GM18502 (cell line): Measurements from ENCODE around the gene TMEM267.
A peak's percentile ranks its signal among the peaks of the same experiment; 100 is the strongest.
"Not testable (repeated sequence)": the region's sequence is repeated elsewhere in the genome, so short reads cannot be mapped to it uniquely, and the experiment has no call there.

ENCODE experiments used
- ATAC-seq: cut with Tn5 transposase; IDR thresholded peaks from one replicate; pipeline ENCODE4 v1.9.1; 2021; ENCODE audit warnings: mild to moderate bottlenecking; ENCODE audit not compliant: unreplicated experiment, poor library complexity

TMEM267 gene

GRCh38 chr5:43483298-43484105 is at the start of gene TMEM267:
Gene TMEM267 (minus strand): TSS chr5:43483865. CDS start chr5:43453969, 29,896 bp downstream.
- peak; percentile 90 for ATAC-seq

- ATAC-seq = no peak
Measured at GRCh38 chr5:43530648-43531047, 47.0 kb upstream of the TMEM267 start.

GRCh38 chr5:43523662-43524072 is 40.0 kb upstream of the TMEM267 start:
- no peak for ATAC-seq

- ATAC-seq = no peak
Measured at GRCh38 chr5:43520615-43521014, 37.0 kb upstream of the TMEM267 start.

GRCh38 chr5:43515678-43516048 is 32.0 kb upstream of the TMEM267 start:
- no peak for ATAC-seq

- peak; percentile 98 for ATAC-seq
Measured at GRCh38 chr5:43514816-43515677, 31.4 kb upstream of the TMEM267 start, which contains the start of gene C5orf34. Gene C5orf34 (minus strand): TSS chr5:43515148. CDS start chr5:43509339, 5,809 bp downstream.

GRCh38 chr5:43514471-43514815 is 30.8 kb upstream of the TMEM267 start:
- ATAC-seq = peak; percentile 39

GRCh38 chr5:43514025-43514424 is 30.4 kb upstream of the TMEM267 start:
- no peak for ATAC-seq

GRCh38 chr5:43511062-43511461 is 27.4 kb upstream of the TMEM267 start:
- ATAC-seq = not testable (repeated sequence)

GRCh38 chr5:43498581-43498980 is 14.9 kb upstream of the TMEM267 start:
- no peak for ATAC-seq

GRCh38 chr5:43497311-43498104 is 13.8 kb upstream of the TMEM267 start:
- ATAC-seq = no peak

- no peak for ATAC-seq
Measured at GRCh38 chr5:43491326-43491725, 7.7 kb upstream of the TMEM267 start.

GRCh38 chr5:43486353-43486752 is 2.7 kb upstream of the TMEM267 start:
- ATAC-seq = no peak

GRCh38 chr5:43485406-43485805 is 1.7 kb upstream of the TMEM267 start:
- no peak for ATAC-seq

- ATAC-seq = peak; percentile 75
Measured at GRCh38 chr5:43484106-43484849, 613 bp upstream of the TMEM267 start.

- no peak for ATAC-seq
Measured at GRCh38 chr5:43482490-43483297, 971 bp downstream of the TMEM267 start.

- no peak for ATAC-seq
Measured at GRCh38 chr5:43469671-43470391, 13.8 kb downstream of the TMEM267 start.

- no peak for ATAC-seq
Measured at GRCh38 chr5:43467100-43467499, 16.6 kb downstream of the TMEM267 start.
